Measurements from ENCODE around the gene VSIG10L.

The VSIG10L gene

DNA sequence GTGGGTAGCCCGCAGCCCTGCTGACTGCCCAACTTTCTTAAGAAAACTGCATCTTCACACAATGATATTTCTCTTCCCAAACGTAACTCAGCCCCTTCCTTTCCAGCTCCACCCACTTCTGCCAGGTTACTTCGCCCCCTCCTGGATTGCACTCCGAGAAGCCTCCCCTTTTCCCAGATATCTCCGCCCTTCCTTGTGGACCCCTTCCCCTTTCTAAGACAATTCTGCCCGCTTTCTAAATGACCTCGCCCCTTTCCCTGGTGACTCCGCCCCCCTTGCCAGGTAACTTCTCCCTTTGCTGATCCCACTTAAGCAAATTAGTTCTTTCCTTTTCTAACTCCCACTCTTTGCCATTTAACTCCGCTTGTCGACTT lies 2.6 kb downstream of the VSIG10L start:
- no peak for DNase-seq (ENCODE audit: extremely low read depth in 1 of 2, low read depth in 1 of 2)

DNA sequence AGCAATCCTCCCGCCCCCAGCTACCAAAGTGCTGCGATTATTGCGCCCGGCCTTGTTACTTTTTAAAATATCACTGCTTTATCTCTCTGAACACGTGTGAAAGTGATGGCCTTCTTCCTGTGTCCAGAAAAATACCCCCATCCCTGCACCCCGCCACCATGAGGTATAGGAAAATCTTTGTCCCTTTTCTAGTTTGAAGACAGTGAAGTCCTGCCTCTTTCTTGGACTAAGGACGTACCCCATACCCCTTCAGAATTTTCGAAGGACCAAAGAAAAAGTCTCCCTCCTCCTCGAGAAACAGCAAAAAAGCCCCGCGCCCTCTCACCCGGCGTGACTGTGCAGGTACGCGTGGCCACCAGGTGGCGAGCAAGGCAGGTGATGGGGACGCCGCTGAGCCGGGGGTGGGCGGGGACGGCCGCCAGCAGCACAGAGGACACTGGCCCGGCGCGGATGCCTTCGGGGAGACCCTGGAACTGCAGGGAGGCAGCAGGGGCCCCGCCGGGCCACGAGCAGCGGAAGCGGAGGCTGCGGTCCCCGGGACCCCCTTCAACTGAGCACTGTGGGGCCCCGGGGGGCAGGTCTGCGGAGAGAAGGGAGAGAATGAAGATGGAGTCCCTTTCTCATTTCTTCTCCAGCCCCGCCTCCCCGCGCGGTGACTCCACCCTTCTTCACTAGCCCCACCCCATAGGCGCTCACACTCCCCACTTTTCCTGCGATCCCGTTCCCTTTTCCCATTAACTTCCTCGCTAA lies 3.2 kb downstream of the VSIG10L start:
- peak; percentile 55 to 77 for DNase-seq (ENCODE audit: extremely low read depth in 1 of 2, low read depth in 1 of 2)

DNA sequence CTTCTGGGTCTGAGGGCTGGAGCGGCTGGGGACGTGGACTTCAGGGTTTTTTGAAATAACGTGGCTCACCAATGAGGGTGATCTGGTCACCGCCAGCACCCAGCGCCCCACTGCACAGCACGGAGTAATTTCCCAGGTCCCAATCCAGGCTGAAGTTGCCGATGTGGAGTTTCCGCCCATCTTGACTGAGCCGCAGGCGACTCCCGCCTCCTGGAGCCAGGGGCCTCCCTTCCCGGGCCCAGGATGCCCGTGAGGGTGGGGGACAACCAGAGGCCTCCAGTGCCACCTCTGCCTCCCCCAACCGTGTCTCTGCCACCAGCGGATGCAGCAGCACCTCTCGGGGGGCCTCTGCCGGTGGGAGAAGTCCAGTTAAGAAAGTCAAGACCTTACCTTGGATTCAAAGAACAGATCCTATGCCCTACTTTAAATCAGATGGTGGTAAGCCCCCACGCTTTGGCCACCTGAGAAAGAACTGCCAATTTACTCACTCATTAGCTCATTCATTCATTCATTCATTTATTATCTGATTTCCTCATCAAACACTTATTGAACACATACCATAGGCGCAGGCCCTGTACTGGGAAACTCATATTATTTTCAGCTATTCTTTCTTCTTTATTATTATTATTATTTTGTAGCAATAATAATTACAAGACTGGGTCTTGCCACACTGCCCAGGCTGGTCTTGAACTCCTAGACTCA lies 3.9 kb downstream of the VSIG10L start:
- no peak for DNase-seq (ENCODE audit: extremely low read depth in 1 of 2, low read depth in 1 of 2)

DNA sequence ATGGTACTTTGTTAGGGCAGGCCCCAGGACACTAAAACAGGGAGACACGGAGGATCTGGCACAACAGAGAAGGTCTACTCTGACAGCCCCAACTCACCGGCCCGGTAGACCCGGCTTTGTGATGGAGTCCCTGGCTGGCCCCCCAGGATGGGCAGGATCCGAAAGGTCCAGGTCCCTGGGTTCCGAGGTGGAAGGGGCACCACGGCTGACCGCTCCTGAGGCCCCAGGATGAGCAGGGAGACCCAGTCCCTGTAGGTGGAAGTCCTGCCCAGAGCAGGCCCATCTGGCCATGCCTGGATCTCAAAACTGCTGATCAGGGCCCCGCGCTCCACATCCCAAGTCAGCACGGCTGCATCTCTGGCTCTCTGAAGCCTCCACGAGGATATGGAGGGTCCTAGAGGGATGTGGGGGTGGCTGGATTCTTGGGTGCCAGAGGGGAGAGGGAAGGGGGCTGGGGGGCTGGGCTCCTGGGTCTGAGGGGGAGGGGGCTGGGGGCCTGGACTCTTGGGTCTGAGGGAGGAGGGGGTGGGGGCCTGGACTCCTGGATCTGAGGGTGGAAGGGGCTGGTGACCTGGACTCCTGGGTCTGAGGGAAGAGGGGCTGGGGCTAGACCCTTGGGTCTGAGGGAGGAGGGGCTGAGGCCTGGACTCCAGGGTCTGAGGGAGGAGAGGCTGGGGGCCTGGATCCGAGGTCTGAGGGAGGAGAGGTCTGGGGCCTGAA lies 4.6 kb downstream of the VSIG10L start:
- no peak for DNase-seq (ENCODE audit: extremely low read depth in 1 of 2, low read depth in 1 of 2)

DNA sequence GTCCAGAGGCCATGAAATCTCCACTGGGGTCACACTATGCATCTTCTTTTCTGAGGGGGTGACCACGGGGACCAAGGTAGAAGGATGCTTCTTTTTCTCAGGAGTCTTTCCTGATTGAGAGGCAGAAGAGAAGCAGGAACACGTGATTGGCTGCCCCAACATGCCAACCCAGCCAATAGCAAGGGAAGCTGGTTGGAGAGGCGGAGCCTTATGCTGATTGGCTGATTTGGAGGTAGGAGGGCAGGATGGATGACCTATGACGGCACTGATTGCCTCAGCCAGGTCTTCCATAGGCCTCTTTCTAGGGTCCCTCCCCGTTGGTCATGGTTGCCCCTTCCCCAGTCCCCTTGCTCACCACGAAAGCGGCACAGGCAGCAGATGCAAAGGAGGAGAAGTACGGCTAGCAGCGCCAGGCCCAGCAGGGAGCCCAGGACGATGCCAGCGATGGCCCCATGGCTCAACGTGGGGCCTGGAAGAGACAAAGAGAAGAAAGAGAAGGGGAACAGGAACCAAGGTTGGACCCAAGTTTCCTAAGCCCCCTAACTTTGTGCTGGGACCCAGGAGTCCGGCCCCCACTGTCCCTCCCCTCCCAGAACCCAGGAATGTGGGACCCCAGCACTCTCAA lies 8.0 kb downstream of the VSIG10L start:
- DNase-seq (ENCODE audit: extremely low read depth in 1 of 2, low read depth in 1 of 2) = no peak

DNA sequence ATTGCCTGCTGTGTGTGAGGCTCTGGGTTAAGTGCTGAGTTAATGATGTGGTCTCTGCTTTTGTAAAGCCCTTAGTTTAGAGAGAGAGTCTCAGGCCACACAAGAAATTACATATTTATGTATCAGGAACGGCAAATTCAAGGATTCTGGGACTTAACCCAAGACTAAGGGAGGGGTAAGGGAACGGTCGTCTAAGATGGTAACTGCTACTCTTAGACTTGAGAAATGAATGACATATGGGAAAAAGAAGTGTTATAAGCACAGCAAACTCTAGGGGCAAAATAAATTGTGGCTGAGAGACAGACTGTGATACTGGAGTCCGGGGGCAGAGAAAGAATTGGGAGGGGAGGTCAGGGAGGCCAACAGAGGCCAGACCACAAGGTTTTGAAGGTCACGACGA lies 10.2 kb downstream of the VSIG10L start:
- DNase-seq (ENCODE audit: extremely low read depth in 1 of 2, low read depth in 1 of 2) = no peak

DNA sequence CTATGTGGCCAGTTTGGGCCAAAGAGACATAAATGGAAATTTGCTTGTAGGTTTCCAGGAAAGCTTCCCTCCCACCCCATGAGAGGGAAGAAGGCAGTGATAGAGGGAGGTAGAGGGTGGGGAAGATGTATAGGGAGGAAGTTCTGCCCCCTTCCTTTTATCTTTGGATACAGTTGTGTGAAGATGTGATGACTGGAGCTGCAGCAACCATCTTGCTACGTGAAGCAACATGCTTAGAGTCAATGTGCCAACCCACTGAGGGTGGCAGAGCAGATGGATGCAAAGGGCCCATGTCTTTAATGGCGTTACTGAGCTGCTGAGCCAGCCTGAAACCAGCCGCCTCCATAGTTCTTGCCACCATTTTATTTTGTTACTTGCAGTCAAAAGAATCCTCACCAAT lies 10.7 kb downstream of the VSIG10L start:
- DNase-seq (ENCODE audit: extremely low read depth in 1 of 2, low read depth in 1 of 2) = no peak

DNA sequence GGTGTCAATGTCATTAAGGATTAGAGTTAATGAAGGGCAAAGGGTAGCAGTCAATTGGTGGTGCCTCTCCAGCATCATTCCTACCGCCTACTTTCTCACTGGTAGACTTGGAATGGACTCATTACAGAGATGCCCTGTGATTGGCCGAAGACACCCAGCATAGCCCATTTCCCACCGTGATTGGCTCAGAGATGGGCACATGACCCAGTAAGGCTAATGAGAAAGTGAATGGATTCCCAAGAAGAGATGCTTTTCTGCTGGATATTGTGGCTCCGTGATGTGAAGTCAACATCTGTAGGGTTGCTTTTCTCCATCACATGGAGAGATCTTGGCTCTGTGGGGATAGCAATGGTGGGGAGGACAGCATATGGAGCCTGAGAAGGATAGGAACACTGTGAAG lies 11.6 kb downstream of the VSIG10L start:
- no peak for DNase-seq (ENCODE audit: extremely low read depth in 1 of 2, low read depth in 1 of 2)

DNA sequence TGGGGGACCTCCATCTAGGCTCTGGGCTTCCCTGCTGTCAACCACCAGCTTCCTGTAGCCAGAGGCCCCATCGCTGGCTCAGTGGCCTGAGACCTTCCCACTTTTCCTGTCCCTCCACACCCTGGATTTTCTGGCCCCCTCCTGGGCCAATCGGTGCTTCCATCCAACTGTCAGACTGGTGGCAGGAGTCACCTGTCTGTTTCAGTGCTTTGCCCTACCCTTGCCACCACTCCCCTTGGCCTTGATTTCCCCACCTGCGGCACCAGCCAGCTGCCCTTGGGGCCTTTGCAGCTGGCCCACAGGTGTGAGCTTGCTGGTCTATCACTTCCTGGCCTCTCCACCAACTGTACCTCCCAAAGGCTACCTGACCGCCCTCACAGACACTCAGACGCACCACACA lies 12.5 kb downstream of the VSIG10L start:
- DNase-seq (ENCODE audit: extremely low read depth in 1 of 2, low read depth in 1 of 2) = no peak

DNA sequence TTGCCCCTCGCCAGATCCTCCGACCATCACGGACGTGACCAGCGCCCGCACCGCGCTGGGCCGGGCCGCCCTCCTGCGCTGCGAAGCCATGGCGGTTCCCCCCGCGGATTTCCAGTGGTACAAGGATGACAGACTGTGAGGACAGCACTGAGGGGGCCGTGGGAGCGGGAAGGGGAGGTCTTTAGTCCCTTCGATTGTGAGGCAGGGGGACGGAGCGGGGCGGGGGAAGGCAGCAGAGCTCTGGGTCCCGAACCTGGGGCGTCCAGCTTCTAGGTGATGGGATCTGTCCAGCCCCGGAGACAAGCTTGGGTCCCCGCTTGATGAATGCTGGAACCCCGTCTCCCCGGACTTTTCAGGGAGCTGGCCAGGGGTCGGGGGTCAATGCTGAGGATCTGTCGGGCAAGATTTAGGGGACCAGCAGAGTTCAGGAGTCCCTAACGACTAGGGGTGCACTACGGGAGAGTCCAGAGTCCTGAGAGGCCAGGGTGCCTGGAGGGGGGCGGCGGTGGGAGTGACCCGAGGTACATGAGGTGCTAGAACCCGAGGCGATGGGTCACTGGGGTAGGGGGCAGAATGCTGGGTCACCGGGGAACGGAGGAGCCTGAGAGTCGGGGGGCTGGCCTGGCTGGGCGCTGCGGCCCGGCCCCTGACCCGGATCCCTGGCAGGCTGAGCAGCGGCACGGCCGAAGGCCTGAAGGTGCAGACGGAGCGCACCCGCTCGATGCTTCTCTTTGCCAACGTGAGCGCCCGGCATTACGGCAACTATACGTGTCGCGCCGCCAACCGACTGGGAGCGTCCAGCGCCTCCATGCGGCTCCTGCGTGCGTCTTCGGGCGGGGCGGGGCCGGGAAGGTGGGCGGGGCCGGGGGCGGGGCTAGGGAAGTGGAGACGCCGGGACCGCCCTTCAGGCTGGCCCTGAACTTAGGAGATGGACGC lies 14.6 kb downstream of the VSIG10L start:
- DNase-seq (ENCODE audit: extremely low read depth in 1 of 2, low read depth in 1 of 2) = no peak

DNA sequence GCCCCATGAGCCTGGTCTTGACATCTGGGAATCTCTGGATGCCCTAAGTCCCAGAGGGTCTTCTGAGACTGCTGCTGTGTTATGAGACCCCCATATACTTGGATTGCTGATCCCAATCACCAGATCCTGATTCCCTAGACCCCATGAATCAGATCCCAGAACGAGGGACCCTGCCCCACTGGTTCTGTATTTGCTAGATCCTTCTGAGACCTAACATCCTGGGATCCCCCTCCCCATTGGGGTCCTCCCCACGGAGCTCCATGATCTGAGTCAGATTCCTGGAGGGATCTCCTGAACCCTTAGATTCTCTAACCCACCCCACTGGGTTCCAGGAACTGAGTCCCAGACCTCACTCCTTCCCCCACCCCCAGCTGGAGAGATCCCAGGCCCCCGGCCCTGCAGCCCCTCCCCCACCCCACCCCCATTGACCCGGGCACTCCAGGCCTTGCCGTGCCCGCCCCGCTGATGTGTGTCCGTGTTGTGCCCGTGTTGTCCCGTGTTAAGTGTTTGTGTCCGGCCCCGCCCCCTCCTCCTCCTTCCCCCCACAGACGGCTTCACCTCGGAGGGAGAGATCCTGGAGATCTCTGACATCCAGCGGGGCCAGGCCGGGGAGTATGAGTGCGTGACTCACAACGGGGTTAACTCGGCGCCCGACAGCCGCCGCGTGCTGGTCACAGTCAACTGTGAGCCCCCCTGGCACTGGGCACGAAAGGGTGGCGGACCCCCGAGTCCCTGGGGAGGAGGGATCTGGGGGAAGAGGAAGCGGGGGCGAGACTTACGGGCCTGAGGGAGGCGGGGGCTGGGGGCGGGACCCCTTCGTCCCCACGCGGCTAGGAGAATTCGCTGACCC lies 15.5 kb downstream of the VSIG10L start:
- DNase-seq (ENCODE audit: extremely low read depth in 1 of 2, low read depth in 1 of 2) = no peak

DNA sequence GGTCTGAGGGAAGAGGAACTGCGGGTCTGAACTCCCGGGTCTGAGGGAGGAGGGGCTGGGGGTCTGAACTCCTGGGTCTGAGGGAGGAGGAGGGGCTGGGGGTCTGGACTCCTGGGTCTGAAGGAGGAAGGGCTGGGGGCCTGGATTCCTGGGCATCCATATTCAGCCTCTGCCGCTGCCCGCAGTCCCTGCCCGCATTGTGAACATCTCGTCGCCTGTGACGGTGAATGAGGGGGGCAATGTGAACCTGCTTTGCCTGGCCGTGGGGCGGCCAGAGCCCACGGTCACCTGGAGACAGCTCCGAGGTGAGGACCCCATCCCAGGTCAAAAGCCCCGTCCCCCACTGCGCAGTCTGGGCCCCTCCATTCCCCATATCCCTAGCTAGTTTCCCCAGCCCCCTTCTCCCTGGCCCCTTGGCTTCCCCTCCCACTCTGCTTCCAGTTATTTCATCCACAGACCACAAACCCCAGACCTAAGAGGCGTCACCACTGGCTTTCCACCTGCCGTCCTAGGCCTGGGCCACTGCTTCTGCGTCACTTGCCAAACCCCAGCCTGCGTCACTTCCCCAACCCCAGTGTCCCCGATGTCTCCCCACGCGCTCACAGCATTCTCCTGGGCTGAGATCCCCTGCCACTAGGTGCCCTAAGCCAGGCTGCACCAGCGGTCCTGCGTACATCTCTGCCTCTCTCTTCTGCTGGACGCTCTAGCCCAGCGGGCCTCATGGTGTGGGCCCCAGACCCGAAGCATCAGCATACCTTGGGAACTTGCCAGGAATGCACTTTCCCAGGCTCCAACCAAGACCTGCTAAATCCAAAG lies 16.6 kb downstream of the VSIG10L start:
- DNase-seq (ENCODE audit: extremely low read depth in 1 of 2, low read depth in 1 of 2) = no peak

DNA sequence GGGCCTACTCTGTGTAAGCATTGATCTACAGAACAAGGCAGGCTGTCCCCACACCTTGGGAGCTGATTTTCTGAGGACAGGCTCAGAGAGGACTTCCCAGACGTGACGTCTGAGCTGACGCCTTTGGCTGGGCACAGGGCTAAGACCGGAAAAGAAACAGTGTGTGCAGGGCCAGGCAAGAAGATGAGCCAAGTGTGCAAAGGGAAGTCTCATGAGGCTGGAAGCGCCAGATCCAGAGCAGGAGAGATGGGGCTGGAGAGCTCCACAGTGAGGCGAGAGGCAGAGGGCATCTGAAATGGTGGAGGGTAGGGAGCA lies 17.8 kb downstream of the VSIG10L start:
- no peak for DNase-seq (ENCODE audit: extremely low read depth in 1 of 2, low read depth in 1 of 2)

DNA sequence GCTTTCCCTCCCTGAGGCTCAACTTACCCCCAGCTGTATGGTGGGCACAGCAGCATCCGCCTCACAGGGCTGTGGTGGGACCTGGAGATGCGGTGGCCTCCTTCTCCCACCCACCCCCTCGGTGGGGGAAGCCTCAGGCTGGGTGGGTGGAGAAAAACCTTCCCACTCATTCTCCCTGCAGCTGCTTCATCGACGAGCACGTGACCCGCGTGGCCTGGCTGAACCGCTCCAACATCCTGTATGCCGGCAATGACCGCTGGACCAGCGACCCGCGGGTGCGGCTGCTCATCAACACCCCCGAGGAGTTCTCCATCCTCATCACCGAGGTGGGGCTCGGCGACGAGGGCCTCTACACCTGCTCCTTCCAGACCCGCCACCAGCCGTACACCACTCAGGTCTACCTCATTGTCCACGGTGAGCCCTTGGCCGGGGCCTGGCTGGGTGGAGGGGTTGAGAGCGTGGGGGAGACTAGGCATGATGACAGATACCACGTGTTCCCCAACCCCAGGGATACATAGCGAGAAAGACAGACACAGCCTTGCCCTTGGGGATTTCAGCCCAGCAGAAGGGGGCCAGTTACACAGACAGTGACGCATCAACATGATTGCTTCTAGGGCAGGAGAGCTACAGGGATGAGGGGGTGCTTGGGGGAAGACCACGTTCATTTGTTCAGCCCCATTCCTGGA lies 18.3 kb downstream of the VSIG10L start:
- DNase-seq (ENCODE audit: extremely low read depth in 1 of 2, low read depth in 1 of 2) = no peak

DNA sequence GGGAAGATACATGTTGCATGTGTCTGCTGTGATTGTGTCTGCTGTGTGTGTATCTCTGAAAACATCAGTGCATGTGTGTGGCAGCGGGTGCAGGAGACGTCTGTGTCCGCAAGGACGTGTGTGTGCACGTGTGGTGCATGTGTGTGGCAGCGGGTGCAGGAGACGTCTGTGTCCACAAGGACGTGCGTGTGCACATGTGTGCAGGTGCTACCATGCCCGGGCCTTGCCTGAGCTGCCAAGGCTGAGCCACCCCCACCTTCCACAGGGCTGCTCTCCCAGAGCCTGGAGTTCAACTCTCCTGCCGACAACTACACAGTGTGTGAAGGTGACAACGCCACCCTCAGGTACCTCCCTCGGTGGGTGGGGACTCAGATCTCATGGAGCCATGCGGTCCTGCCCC lies 20.1 kb downstream of the VSIG10L start:
- no peak for DNase-seq (ENCODE audit: extremely low read depth in 1 of 2, low read depth in 1 of 2)

DNA sequence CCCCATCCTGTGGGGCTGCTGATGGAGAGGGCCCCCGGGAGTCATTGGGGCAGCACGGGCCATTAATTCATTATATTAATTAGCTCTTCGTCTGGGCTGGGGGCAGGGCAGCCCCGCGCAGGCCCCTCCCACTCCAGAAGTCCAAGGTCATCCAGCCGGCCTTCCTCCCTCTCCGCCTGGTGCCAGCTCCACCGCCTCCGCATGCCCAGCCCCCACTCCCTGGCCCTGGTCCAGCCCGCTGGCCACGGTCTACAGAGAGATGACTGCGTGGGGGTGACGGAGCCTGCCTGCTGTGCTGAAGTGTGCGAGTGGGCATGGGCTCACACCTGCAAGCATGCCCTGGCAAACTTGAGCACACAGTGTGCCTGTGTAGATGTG lies 21.7 kb downstream of the VSIG10L start:
- no peak for DNase-seq (ENCODE audit: extremely low read depth in 1 of 2, low read depth in 1 of 2)

DNA sequence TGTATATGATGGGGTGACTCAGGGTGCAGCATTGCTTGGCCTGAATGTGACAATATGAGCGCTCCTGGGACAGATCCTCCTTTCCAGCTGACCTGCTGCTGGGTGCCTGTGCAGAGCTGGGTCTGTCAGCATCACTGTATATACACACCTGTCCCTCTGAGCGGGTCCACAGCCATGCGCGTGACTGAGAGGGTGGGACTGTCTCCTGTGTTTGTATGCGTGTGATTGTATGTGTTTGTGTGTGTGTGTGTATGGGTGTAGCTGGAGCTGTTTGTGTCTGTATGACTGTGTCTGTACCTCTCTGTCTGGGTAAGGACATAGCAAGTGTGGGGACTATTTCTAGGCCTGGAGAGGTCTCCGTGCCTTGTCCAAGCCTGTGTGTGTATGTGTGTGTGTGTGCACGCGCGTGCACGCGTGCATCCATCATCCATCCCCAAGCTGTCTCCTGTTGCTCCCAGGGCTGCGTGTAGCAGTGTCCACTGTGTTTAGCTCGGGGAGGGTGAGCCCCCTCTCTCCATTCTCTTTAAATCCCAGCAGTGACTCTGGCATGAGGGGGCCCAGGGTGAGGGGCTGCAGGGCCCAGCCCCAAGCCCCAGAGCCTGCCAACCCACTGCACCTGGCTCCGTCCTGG lies 22.2 kb downstream of the VSIG10L start:
- no peak for DNase-seq (ENCODE audit: extremely low read depth in 1 of 2, low read depth in 1 of 2)
